ENCODE data around the gene ATP6AP2. TPM values are rescaled to one million over a fixed set of nuclear protein-coding genes. Genes with fewer than 3 reads are reported as not detected.

ATP6AP2 gene
- total RNA-seq, 5 donors from 2014 or later (not counting 1 experiment from before 2014, with no cell fraction given) = 62.3 to 92.0 (median 74.1) TPM

DNA sequence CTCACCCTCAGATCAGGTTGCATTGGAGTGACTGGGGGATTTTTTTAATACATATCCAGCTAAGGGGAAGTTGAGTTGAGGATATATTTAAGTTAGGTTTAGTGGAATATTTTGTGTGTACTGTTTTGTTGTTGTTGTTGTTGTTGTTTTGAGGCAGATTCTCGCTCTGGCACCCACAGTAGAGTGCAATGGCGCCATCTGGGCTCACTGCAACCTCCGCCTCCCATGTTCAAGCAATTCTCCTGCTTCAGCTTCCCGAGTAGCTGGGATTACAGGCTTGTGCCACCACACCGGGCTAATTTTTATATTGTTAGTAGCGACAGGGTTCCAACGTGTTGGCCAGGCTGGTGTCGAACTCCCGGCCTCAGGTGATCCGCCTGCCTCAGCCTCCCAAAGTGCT is 38.6 kb upstream of the ATP6AP2 start:
- no peak overlapping the region for H3K4me3 ChIP-seq (ENCODE audit: control insufficient read depth in 1 of 2, extremely low read depth in 1 of 2, low read length in 1 of 2)
- ChIA-PET POLR2A (no interaction called here), CTCF (interaction anchor here (0.6 to 0.7 kb wide), 3 partner anchors 86 to 347 kb away, joined by 3 read pairs; no protein-coding TSS in a partner anchor)
- no peaks in the 10 kb centered on the region for H3K9me3 ChIP-seq
- peaks cover 0 to 16% of the 10 kb centered on the region in 2 donors for H3K27me3 Mint-ChIP-seq
- H3K36me3 ChIP-seq (ENCODE audit: control insufficient read depth in 2 of 2, extremely low read depth in 1 of 2, insufficient read depth in 1 of 2, low read length in 1 of 2) = no peaks in the 10 kb centered on the region
- no peak for DNase-seq
- H3K27ac ChIP-seq (ENCODE audit: low read length) = no peak overlapping the region
- 72% methylated on average over 2 of the region's 10 CpGs for WGBS (ENCODE audit: insufficient coverage)
- H3K27me3 ChIP-seq (replicated peaks in 1 of 2; ENCODE audit: control insufficient read depth in 2 of 2, extremely low read depth in 1 of 2, insufficient read depth in 2 of 2, low read length in 1 of 2) = no peaks in the 10 kb centered on the region
- H3K9me3 Mint-ChIP-seq = no peaks in the 10 kb centered on the region
- H3K4me1 Mint-ChIP-seq = peaks cover 18 to 33% (median 25%) of the 10 kb centered on the region in 3 donors
- H3K36me3 Mint-ChIP-seq = no peaks in the 10 kb centered on the region
- ATAC-seq (replicated peaks in 1 of 4) = no peak
- H3K4me3 Mint-ChIP-seq = no peak overlapping the region
- H3K4me1 ChIP-seq (ENCODE audit: control insufficient read depth in 1 of 2, extremely low read depth in 1 of 2, insufficient read depth in 2 of 2, low read length in 2 of 2) = peaks cover 2 to 18% of the 10 kb centered on the region in 2 experiments
- H3K27ac Mint-ChIP-seq = no peak overlapping the region

DNA sequence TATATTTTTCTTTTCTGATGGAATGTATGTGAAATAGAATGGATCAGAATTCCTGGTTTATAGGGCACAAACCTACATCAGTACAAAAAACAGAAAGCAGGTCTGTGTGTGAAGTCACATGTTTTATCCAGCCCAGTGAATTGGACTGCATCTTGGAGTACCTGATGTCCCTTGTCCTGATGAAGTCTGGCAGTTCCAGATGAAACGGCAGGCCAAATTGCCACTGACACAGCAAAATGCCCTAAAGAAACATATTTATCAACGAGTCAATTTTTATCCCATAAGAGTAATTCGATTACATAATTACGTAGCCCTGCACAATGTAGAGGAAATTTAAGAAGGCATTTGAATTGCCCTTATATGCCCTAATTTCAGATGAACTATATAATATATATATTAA is 37.8 kb upstream of the ATP6AP2 start:
- Histone ChIP-seq H3K27me3 (replicated peaks in 1 of 2; ENCODE audit: control insufficient read depth in 2 of 2, extremely low read depth in 1 of 2, insufficient read depth in 2 of 2, low read length in 1 of 2) (no peaks in the 10 kb centered on the region), H3K9me3 (no peaks in the 10 kb centered on the region), H3K4me3 (ENCODE audit: control insufficient read depth in 1 of 2, extremely low read depth in 1 of 2, low read length in 1 of 2) (no peak overlapping the region), H3K36me3 (ENCODE audit: control insufficient read depth in 2 of 2, extremely low read depth in 1 of 2, insufficient read depth in 1 of 2, low read length in 1 of 2) (no peaks in the 10 kb centered on the region), H3K27ac (ENCODE audit: low read length) (no peak overlapping the region), H3K4me1 (ENCODE audit: control insufficient read depth in 1 of 2, extremely low read depth in 1 of 2, insufficient read depth in 2 of 2, low read length in 2 of 2) (peaks cover 2 to 18% of the 10 kb centered on the region in 2 experiments)
- Mint-ChIP-seq H3K4me1 (peaks cover 18 to 31% (median 24%) of the 10 kb centered on the region in 3 donors), H3K9me3 (no peaks in the 10 kb centered on the region), H3K27me3 (peaks cover 0 to 14% of the 10 kb centered on the region in 2 donors), H3K27ac (no peak overlapping the region), H3K36me3 (no peaks in the 10 kb centered on the region), H3K4me3 (no peak overlapping the region)
- ChIA-PET CTCF (no interaction called here), POLR2A (no interaction called here)
- WGBS (ENCODE audit: insufficient coverage) = no CpG with 5 or more reads among the region's 4 CpGs
- no peak for ATAC-seq (replicated peaks in 1 of 4)
- no peak for DNase-seq

DNA sequence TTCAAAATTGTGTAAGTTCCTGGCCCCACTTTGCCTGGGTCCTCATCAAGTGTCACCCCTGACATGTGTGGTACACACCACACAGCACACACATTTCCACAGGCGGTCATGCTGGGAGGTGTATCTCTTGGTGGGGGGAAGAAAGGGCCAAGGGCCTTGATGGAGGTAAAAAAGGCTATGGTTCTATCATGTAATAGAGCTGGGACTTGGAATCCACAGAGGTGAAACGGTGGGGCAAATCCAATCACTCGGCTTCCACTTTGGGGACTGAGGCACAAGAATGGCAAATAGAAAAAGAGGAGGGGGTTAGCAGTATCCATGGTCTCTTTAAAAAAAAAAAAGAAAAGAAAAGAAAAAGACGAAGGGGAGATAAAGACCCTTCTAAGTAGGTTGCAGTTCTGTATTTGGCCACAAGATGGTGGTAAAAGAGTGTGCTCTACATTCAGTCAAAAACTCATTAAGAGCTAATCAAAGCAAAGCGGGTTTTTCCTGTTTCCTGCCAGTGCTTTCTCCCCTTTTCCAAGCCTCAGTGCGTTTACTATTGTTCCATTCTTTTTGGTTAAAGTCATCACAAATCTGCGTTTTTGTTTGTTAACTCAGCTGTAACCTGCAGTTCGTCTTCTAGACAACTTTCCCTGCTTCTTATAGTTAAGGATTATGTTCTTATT is 37.0 kb upstream of the ATP6AP2 start:
- Histone ChIP-seq H3K27ac (ENCODE audit: low read length) (no peak overlapping the region), H3K9me3 (no peaks in the 10 kb centered on the region), H3K36me3 (ENCODE audit: control insufficient read depth in 2 of 2, extremely low read depth in 1 of 2, insufficient read depth in 1 of 2, low read length in 1 of 2) (no peaks in the 10 kb centered on the region), H3K4me3 (ENCODE audit: control insufficient read depth in 1 of 2, extremely low read depth in 1 of 2, low read length in 1 of 2) (no peak overlapping the region), H3K4me1 (ENCODE audit: control insufficient read depth in 1 of 2, extremely low read depth in 1 of 2, insufficient read depth in 2 of 2, low read length in 2 of 2) (peaks cover 0 to 13% of the 10 kb centered on the region in 2 experiments), H3K27me3 (replicated peaks in 1 of 2; ENCODE audit: control insufficient read depth in 2 of 2, extremely low read depth in 1 of 2, insufficient read depth in 2 of 2, low read length in 1 of 2) (no peaks in the 10 kb centered on the region)
- POLR2A ChIA-PET = interaction anchor here (0.6 to 0.7 kb wide), 2 partner anchors 37 to 167 kb away, joined by 3 to 4 read pairs; partner anchors contain the start of gene ATP6AP2 (in 1 of the 2)
- no peaks in the 10 kb centered on the region for H3K9me3 Mint-ChIP-seq
- no CpG with 5 or more reads among the region's 8 CpGs for WGBS (ENCODE audit: insufficient coverage)
- ATAC-seq (replicated peaks in 1 of 4) (no peak), DNase-seq (peak in 3 of 35 experiments; percentile 9 to 69 (median 13))
- peaks cover 16 to 25% (median 19%) of the 10 kb centered on the region in 3 donors for H3K4me1 Mint-ChIP-seq
- no peak overlapping the region for H3K4me3 Mint-ChIP-seq
- no peaks in the 10 kb centered on the region for H3K36me3 Mint-ChIP-seq
- no peak overlapping the region for H3K27ac Mint-ChIP-seq
- CTCF ChIA-PET = interaction anchor here (0.5 to 2.0 kb wide), 26 partner anchors 26 to 1386 kb away, joined by 3 to 14 read pairs (median 3); partner anchors contain the start of gene ATP6AP2 (in 1 of the 2)
- H3K27me3 Mint-ChIP-seq = peaks cover 0 to 16% of the 10 kb centered on the region in 2 donors

DNA sequence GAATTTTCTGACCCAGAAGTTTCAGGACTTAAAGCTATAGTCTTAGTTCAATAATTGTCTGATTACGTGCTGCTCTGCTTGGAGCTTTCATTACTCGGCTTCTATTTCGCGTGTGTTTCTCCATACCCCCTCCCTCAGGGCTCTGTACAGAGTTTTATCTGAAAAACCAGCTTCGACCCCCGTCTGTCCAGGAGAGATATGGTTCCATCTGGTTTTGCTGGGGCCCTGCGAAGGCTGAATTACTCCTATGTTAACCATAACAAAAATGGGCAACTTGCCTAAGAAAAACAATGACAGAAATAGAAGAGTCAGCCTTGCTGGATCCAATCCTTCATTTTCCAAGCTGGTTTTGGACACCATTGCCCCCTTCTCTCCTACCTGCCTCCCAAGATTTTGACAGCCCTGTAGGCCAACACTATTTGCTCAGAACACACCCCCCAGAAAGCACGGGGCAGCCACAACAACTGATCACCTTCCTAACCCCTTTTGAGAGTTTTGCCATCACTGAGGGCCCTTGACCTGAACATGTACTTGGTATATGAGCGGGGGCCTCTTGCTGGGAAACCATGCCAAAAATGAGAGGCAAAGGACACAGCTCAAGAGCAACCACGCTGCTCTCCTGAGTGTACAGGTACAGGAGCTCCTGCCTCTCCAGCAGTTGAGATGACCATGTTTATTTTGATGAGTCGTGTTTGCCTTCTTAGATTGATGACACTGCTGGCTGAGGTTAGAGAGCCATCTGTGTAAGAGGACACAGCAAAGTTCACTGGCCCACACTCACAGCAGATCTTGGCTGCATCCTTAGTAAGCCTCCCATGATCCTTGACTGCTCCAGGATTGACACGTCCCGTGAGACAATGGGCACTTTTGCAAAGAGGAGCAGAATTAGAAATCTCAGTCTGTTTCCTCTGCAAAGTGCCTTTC is 36.2 kb upstream of the ATP6AP2 start:
- ChIA-PET POLR2A (interaction anchor here (0.6 to 0.7 kb wide), 2 partner anchors 36 to 166 kb away, joined by 3 to 4 read pairs; partner anchors contain the start of gene ATP6AP2 (in 1 of the 2)), CTCF (interaction anchor here (0.5 to 2.0 kb wide), 25 partner anchors 26 to 1387 kb away, joined by 3 to 14 read pairs (median 3); partner anchors contain the start of gene ATP6AP2 (in 1 of the 2))
- H3K4me1 ChIP-seq (ENCODE audit: control insufficient read depth in 1 of 2, extremely low read depth in 1 of 2, insufficient read depth in 2 of 2, low read length in 2 of 2) = peaks cover 0 to 5% of the 10 kb centered on the region in 2 experiments
- peaks cover 8 to 17% (median 11%) of the 10 kb centered on the region in 3 donors for H3K4me1 Mint-ChIP-seq
- no peaks in the 10 kb centered on the region for H3K36me3 Mint-ChIP-seq
- H3K27me3 ChIP-seq (replicated peaks in 1 of 2; ENCODE audit: control insufficient read depth in 2 of 2, extremely low read depth in 1 of 2, insufficient read depth in 2 of 2, low read length in 1 of 2) = no peaks in the 10 kb centered on the region
- H3K4me3 Mint-ChIP-seq = no peak overlapping the region
- no peaks in the 10 kb centered on the region for H3K9me3 ChIP-seq
- H3K27me3 Mint-ChIP-seq = peaks cover 0 to 17% of the 10 kb centered on the region in 2 donors
- DNase-seq (no peak), ATAC-seq (replicated peaks in 1 of 4) (no peak)
- H3K9me3 Mint-ChIP-seq = no peaks in the 10 kb centered on the region
- no peak overlapping the region for H3K27ac ChIP-seq (ENCODE audit: low read length)
- WGBS (ENCODE audit: insufficient coverage) = 90% methylated on average over 2 of the region's 13 CpGs
- H3K27ac Mint-ChIP-seq = no peak overlapping the region
- H3K36me3 ChIP-seq (ENCODE audit: control insufficient read depth in 2 of 2, extremely low read depth in 1 of 2, insufficient read depth in 1 of 2, low read length in 1 of 2) = no peaks in the 10 kb centered on the region
- H3K4me3 ChIP-seq (ENCODE audit: control insufficient read depth in 1 of 2, extremely low read depth in 1 of 2, low read length in 1 of 2) = no peak overlapping the region

DNA sequence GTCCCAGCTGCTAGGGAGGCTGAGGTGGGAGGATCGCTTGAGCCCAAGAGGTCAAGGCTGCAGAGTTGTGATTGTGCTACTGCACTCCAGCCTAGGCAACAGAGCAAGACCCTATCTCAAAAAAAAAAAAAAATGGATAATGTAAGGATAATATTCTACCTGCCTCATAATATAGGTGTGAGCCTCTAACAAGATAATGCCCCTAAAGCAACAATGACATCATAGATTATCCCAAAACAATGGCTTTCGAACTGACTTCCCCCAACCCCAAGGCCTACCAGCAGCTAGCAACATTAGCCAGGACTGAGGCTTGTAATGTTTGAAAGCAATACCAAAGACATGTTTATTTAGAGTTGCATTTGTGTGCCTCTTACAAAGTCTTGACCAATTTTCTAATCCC is 33.9 kb upstream of the ATP6AP2 start:
- Histone ChIP-seq H3K36me3 (ENCODE audit: control insufficient read depth in 2 of 2, extremely low read depth in 1 of 2, insufficient read depth in 1 of 2, low read length in 1 of 2) (no peaks in the 10 kb centered on the region), H3K27ac (ENCODE audit: low read length) (no peak overlapping the region), H3K9me3 (no peaks in the 10 kb centered on the region), H3K27me3 (replicated peaks in 1 of 2; ENCODE audit: control insufficient read depth in 2 of 2, extremely low read depth in 1 of 2, insufficient read depth in 2 of 2, low read length in 1 of 2) (no peaks in the 10 kb centered on the region), H3K4me1 (ENCODE audit: control insufficient read depth in 1 of 2, extremely low read depth in 1 of 2, insufficient read depth in 2 of 2, low read length in 2 of 2) (peaks cover 0 to 3% of the 10 kb centered on the region in 2 experiments), H3K4me3 (ENCODE audit: control insufficient read depth in 1 of 2, extremely low read depth in 1 of 2, low read length in 1 of 2) (no peak overlapping the region)
- CTCF ChIA-PET = interaction anchor here in 1 of 2 donors (0.7 kb wide), 1 partner anchor 1038 kb away, joined by 3 read pairs; no protein-coding TSS in a partner anchor
- DNase-seq (no peak), ATAC-seq (replicated peaks in 1 of 4) (no peak)
- no peak overlapping the region for H3K27ac Mint-ChIP-seq
- no peaks in the 10 kb centered on the region for H3K36me3 Mint-ChIP-seq
- H3K27me3 Mint-ChIP-seq = peaks cover 0 to 15% of the 10 kb centered on the region in 2 donors
- WGBS (ENCODE audit: insufficient coverage) = no CpG with 5 or more reads among the region's 2 CpGs
- POLR2A ChIA-PET = no interaction called here
- peaks cover 2 to 7% (median 6%) of the 10 kb centered on the region in 3 donors for H3K4me1 Mint-ChIP-seq
- H3K9me3 Mint-ChIP-seq = no peaks in the 10 kb centered on the region
- H3K4me3 Mint-ChIP-seq = no peak overlapping the region

DNA sequence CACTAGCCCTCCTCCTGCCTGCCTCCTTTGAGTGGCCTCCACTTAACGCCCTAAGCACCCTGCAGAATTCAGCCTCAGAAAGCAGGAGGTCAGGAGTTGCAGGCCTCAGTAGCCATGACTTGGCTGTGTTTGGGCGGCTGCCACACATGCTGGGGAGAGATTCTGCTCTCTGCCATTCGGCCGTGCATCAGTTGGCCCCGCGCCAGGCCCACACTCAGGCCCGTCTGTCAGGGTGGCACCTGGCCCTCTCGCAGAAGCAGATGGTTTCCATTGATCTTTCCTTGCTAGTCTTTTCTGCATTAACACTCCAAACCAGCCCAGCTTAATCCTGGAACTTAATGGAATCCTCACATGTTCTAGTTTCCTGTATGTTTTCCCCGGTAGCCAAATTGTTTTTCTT is 30.7 kb upstream of the ATP6AP2 start:
- H3K4me1 Mint-ChIP-seq = no peaks in the 10 kb centered on the region
- ChIA-PET CTCF (no interaction called here), POLR2A (no interaction called here)
- H3K4me1 ChIP-seq (ENCODE audit: control insufficient read depth in 1 of 2, extremely low read depth in 1 of 2, insufficient read depth in 2 of 2, low read length in 2 of 2) = no peaks in the 10 kb centered on the region
- H3K36me3 ChIP-seq (ENCODE audit: control insufficient read depth in 2 of 2, extremely low read depth in 1 of 2, insufficient read depth in 1 of 2, low read length in 1 of 2) = no peaks in the 10 kb centered on the region
- H3K4me3 ChIP-seq (ENCODE audit: control insufficient read depth in 1 of 2, extremely low read depth in 1 of 2, low read length in 1 of 2) = no peak overlapping the region
- H3K4me3 Mint-ChIP-seq = no peak overlapping the region
- H3K27ac Mint-ChIP-seq = no peak overlapping the region
- H3K9me3 ChIP-seq = no peaks in the 10 kb centered on the region
- no peak overlapping the region for H3K27ac ChIP-seq (ENCODE audit: low read length)
- ATAC-seq (replicated peaks in 1 of 4) = no peak
- WGBS (ENCODE audit: insufficient coverage) = 100% methylated on average over 2 of the region's 9 CpGs
- peaks cover 0 to 29% of the 10 kb centered on the region in 2 donors for H3K27me3 Mint-ChIP-seq
- no peaks in the 10 kb centered on the region for H3K9me3 Mint-ChIP-seq
- DNase-seq = no peak
- H3K27me3 ChIP-seq (replicated peaks in 1 of 2; ENCODE audit: control insufficient read depth in 2 of 2, extremely low read depth in 1 of 2, insufficient read depth in 2 of 2, low read length in 1 of 2) = no peaks in the 10 kb centered on the region
- H3K36me3 Mint-ChIP-seq = no peaks in the 10 kb centered on the region

All from T-cell (primary cell).